ENCODE data around the gene FGF12. TPM values are rescaled to one million over a fixed set of nuclear protein-coding genes. Genes with fewer than 3 reads are reported as not detected.

FGF12 gene
- total RNA-seq, 4 donors from 2014 or later = 0.32 to 0.55 TPM; not detected in 2

- H3K4me3 ChIP-seq = no peak overlapping the region
- no peak for DNase-seq
- WGBS, 2 donors (ENCODE audit: low coverage in 1 of 2) = 61 to 73% methylated on average over 3 of the region's 3 CpGs
- in situ Hi-C loops (cut with MboI; ENCODE audit: low pct_ligation_motif_present in 1 of 4, low pct_unique_long_range_greater_than_20kb in 1 of 4, low sequenced_read_pairs in 3 of 4) = no loop called here
- no peaks in the 10 kb centered on the region for H3K4me1 ChIP-seq
- no peak overlapping the region for H3K27ac ChIP-seq
- H3K9me3 ChIP-seq = no peaks in the 10 kb centered on the region
- intact Hi-C loops (cut with DNase I; ENCODE audit: low total_unique reads) = no loop called here
- TF ChIP-seq EP300 (IDR thresholded peaks at IDR 0.05; ENCODE audit: low read depth) (no peak), CTCF (IDR thresholded peaks at IDR 0.05) (no peak), POLR2AphosphoS5 (IDR thresholded peaks at IDR 0.05) (no peak), POLR2A (IDR thresholded peaks at IDR 0.05) (no peak)
- no peaks in the 10 kb centered on the region for H3K27me3 ChIP-seq
- no peaks in the 10 kb centered on the region for H3K36me3 ChIP-seq
Observed at GRCh38 chr3:192259661-192260060, 467.7 kb downstream of the FGF12 start.

- WGBS, 2 donors (ENCODE audit: low coverage in 1 of 2) = 75 to 81% methylated on average over 6 of the region's 6 CpGs
- Histone ChIP-seq H3K9me3 (no peaks in the 10 kb centered on the region), H3K27ac (no peak overlapping the region), H3K27me3 (no peaks in the 10 kb centered on the region), H3K4me3 (no peak overlapping the region), H3K4me1 (no peaks in the 10 kb centered on the region), H3K36me3 (no peaks in the 10 kb centered on the region)
- intact Hi-C loops (cut with DNase I; ENCODE audit: low total_unique reads) = no loop called here
- in situ Hi-C loops (cut with MboI; ENCODE audit: low pct_ligation_motif_present in 1 of 4, low pct_unique_long_range_greater_than_20kb in 1 of 4, low sequenced_read_pairs in 3 of 4) = no loop called here
- no peak for TF ChIP-seq CTCF (IDR thresholded peaks at IDR 0.05)
- no peak for TF ChIP-seq POLR2A (IDR thresholded peaks at IDR 0.05)
- DNase-seq = no peak
Observed at GRCh38 chr3:192258721-192259120, 468.6 kb downstream of the FGF12 start.

GRCh38 chr3:192255839-192256238, 471.5 kb downstream of the FGF12 start:
- no peak for TF ChIP-seq POLR2AphosphoS5 (IDR thresholded peaks at IDR 0.05)
- TF ChIP-seq POLR2A (IDR thresholded peaks at IDR 0.05) = no peak
- no peak for TF ChIP-seq CTCF (IDR thresholded peaks at IDR 0.05)
- no peak for TF ChIP-seq EP300 (IDR thresholded peaks at IDR 0.05; ENCODE audit: low read depth)
- DNase-seq = no peak
- WGBS, 2 donors (ENCODE audit: low coverage in 1 of 2) = 38 to 60% methylated on average over 2 of the region's 2 CpGs
- intact Hi-C loops (cut with DNase I; ENCODE audit: low total_unique reads) (no loop called here), in situ Hi-C loops (cut with MboI; ENCODE audit: low pct_ligation_motif_present in 1 of 4, low pct_unique_long_range_greater_than_20kb in 1 of 4, low sequenced_read_pairs in 3 of 4) (no loop called here)
- Histone ChIP-seq H3K27ac (no peak overlapping the region), H3K9me3 (no peaks in the 10 kb centered on the region), H3K4me1 (no peaks in the 10 kb centered on the region), H3K4me3 (no peak overlapping the region), H3K36me3 (no peaks in the 10 kb centered on the region), H3K27me3 (no peaks in the 10 kb centered on the region)

GRCh38 chr3:192253138-192253887, 474.0 kb downstream of the FGF12 start:
- in situ Hi-C loops (cut with MboI; ENCODE audit: low pct_ligation_motif_present in 1 of 4, low pct_unique_long_range_greater_than_20kb in 1 of 4, low sequenced_read_pairs in 3 of 4) (no loop called here), intact Hi-C loops (cut with DNase I; ENCODE audit: low total_unique reads) (no loop called here)
- no peak for DNase-seq
- TF ChIP-seq POLR2A (IDR thresholded peaks at IDR 0.05) = no peak
- Histone ChIP-seq H3K36me3 (no peaks in the 10 kb centered on the region), H3K9me3 (no peaks in the 10 kb centered on the region), H3K27me3 (no peaks in the 10 kb centered on the region), H3K4me3 (no peak overlapping the region), H3K4me1 (no peaks in the 10 kb centered on the region), H3K27ac (no peak overlapping the region)
- 34 to 48% methylated on average over 3 of the region's 3 CpGs for WGBS, 2 donors (ENCODE audit: low coverage in 1 of 2)

GRCh38 chr3:192249516-192249915, 477.8 kb downstream of the FGF12 start:
- no peak for DNase-seq
- WGBS, 2 donors (ENCODE audit: low coverage in 1 of 2) = 47 to 50% methylated on average over 3 of the region's 3 CpGs
- H3K36me3 ChIP-seq = no peaks in the 10 kb centered on the region
- intact Hi-C loops (cut with DNase I; ENCODE audit: low total_unique reads) = no loop called here
- no peaks in the 10 kb centered on the region for H3K27me3 ChIP-seq
- no peak for TF ChIP-seq POLR2A (IDR thresholded peaks at IDR 0.05)
- no peak for TF ChIP-seq EP300 (IDR thresholded peaks at IDR 0.05; ENCODE audit: low read depth)
- no peak for TF ChIP-seq POLR2AphosphoS5 (IDR thresholded peaks at IDR 0.05)
- TF ChIP-seq CTCF (IDR thresholded peaks at IDR 0.05) = no peak
- no peaks in the 10 kb centered on the region for H3K9me3 ChIP-seq
- H3K4me1 ChIP-seq = no peaks in the 10 kb centered on the region
- no peak overlapping the region for H3K4me3 ChIP-seq
- no peak overlapping the region for H3K27ac ChIP-seq
- in situ Hi-C loops (cut with MboI; ENCODE audit: low pct_ligation_motif_present in 1 of 4, low pct_unique_long_range_greater_than_20kb in 1 of 4, low sequenced_read_pairs in 3 of 4) = no loop called here
